ENCODE data around the gene C6orf132. TPM values are rescaled to one million over a fixed set of nuclear protein-coding genes. Genes with fewer than 3 reads are reported as not detected.

Gene C6orf132
- total and polyA plus RNA-seq, 10 of the 15 experiments (the other 5 are each of a cell fraction or from before 2014, with no cell fraction given), result 0.04 to 0.05 TPM; not detected in 8

DNA sequence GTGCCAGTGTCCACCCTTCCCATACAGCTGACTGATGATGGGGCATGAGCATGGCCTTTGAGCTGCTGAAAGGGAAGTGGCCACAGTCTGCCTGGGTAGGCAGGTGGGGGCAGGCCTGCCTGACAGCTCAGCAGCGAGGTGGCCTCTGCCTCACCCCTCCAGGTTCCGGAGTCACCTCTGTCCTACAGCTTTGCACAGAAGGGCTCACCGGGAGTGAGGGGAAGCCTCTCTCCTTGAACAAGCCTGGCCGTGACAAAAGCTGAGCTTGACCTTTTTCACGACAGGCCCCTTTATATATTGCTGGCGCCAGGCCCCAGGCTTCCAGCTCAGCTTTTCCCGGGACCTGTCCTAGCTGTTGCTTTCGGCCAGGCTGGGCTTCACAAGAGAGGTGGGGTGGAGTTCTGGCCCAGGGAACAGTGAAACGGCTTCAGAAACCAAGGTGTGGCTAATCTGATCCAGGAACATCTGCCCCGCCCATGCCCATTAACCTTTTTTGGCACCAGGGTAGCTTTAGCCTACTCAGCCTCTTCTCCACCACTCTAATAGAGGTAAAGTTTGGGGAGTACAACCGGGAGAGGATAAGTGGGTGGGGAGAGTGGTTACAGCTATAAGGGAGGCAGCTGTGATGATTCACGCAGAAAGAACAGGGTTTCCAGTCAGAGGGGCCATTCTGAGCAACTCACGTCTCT is 42.9 kb downstream of the C6orf132 start:
- ChIA-PET RAD21 (ENCODE audit: unreplicated experiment) (no interaction called here), CTCF (interaction anchor here (0.6 to 1.3 kb wide), 2 partner anchors 49 to 115 kb away, joined by 3 read pairs; partner anchors contain the start of gene TAF8), SMC1A (ENCODE audit: uncharacterized antibody, unreplicated experiment) (interaction anchor here (0.8 kb wide), 1 partner anchor 11 kb away, joined by 3 read pairs; no protein-coding TSS in a partner anchor), POLR2A (no interaction called here)
- Histone ChIP-seq H3K4me2 (ENCODE audit: control insufficient read depth, insufficient read depth) (no peak overlapping the region), H2AFZ (ENCODE audit: control insufficient read depth, low read depth, low read length) (no peak overlapping the region), H3K36me3 (ENCODE audit: control insufficient read depth in 2 of 2, insufficient read depth in 2 of 2, low read length in 1 of 2) (no peaks in the 10 kb centered on the region), H3K9ac (ENCODE audit: control insufficient read depth, insufficient read depth, low read length) (no peak overlapping the region), H3K27me3 (replicated peaks in 1 of 2; ENCODE audit: control insufficient read depth in 2 of 2, insufficient read depth in 2 of 2, low read length in 1 of 2) (no peaks in the 10 kb centered on the region; a peak in 1 of 4 replicates), H4K20me1 (ENCODE audit: control insufficient read depth, insufficient read depth) (no peaks in the 10 kb centered on the region), H3K4me1 (ENCODE audit: control insufficient read depth, insufficient read depth, low read length) (no peaks in the 10 kb centered on the region), H3K79me2 (ENCODE audit: control insufficient read depth, insufficient read depth, low read length) (no peaks in the 10 kb centered on the region), H3K4me3 (no peak overlapping the region), H3K9me3 (replicated peaks; ENCODE audit: control insufficient read depth, insufficient read depth, low read length) (no peaks in the 10 kb centered on the region), H3K27ac (ENCODE audit: control insufficient read depth, insufficient read depth) (no peak overlapping the region)
- intact Hi-C loops (cut with micrococcal nuclease; ENCODE audit: unreplicated experiment) (no loop called here), in situ Hi-C loops (cut with MboI) (no loop called here)
- no TSS peak for BruUV-seq (replicated peaks)
- no peak for DNase-seq (ENCODE audit: low read depth, low spot score)
- no peak for FAIRE-seq
- ATAC-seq, result no peak
- WGBS (ENCODE audit: insufficient coverage, insufficient replicate concordance, low lambda C conversion rate, missing lambda C conversion rate), result 50% methylated on average over 13 of the region's 13 CpGs
- no peak for TF ChIP-seq CREM (IDR thresholded peaks at IDR 0.05; ENCODE audit: low read depth)
- TF ChIP-seq, protein P1, sequence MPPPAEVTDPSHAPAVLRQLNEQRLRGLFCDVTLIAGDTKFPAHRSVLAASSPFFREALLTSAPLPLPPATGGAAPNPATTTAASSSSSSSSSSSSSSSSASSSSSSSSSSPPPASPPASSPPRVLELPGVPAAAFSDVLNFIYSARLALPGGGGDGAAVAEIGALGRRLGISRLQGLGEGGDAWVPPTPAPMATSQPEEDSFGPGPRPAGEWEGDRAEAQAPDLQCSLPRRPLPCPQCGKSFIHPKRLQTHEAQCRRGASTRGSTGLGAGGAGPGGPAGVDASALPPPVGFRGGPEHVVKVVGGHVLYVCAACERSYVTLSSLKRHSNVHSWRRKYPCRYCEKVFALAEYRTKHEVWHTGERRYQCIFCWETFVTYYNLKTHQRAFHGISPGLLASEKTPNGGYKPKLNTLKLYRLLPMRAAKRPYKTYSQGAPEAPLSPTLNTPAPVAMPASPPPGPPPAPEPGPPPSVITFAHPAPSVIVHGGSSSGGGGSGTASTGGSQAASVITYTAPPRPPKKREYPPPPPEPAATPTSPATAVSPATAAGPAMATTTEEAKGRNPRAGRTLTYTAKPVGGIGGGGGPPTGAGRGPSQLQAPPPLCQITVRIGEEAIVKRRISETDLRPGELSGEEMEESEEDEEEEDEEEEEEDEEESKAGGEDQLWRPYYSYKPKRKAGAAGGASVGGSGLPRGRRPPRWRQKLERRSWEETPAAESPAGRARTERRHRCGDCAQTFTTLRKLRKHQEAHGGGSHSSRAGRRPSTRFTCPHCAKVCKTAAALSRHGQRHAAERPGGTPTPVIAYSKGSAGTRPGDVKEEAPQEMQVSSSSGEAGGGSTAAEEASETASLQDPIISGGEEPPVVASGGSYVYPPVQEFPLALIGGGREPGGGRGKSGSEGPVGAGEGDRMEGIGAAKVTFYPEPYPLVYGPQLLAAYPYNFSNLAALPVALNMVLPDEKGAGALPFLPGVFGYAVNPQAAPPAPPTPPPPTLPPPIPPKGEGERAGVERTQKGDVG (CRISPR knock-in tag; IDR thresholded peaks at IDR 0.05), result no peak
- no peak for TF ChIP-seq JUNB (IDR thresholded peaks at IDR 0.05)
- TF ChIP-seq, protein P2, sequence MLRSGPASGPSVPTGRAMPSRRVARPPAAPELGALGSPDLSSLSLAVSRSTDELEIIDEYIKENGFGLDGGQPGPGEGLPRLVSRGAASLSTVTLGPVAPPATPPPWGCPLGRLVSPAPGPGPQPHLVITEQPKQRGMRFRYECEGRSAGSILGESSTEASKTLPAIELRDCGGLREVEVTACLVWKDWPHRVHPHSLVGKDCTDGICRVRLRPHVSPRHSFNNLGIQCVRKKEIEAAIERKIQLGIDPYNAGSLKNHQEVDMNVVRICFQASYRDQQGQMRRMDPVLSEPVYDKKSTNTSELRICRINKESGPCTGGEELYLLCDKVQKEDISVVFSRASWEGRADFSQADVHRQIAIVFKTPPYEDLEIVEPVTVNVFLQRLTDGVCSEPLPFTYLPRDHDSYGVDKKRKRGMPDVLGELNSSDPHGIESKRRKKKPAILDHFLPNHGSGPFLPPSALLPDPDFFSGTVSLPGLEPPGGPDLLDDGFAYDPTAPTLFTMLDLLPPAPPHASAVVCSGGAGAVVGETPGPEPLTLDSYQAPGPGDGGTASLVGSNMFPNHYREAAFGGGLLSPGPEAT (IDR thresholded peaks at IDR 0.05; ENCODE audit: low read depth), result no peak
- no peak for TF ChIP-seq HCFC1 (IDR thresholded peaks at IDR 0.05; ENCODE audit: low read length)
- no peak for TF ChIP-seq NFYB (IDR thresholded peaks at IDR 0.05; ENCODE audit: insufficient read depth, low read depth, low read length)
- TF ChIP-seq WRNIP1 (IDR thresholded peaks at IDR 0.05; ENCODE audit: borderline replicate concordance, low read depth, low read length), result no peak

All from GM12878 (cell line).